MM.1S (cell line): ENCODE data around the gene NCKAP5.

Experiments used
- DNase-seq: peaks from one replicate; pipeline ENCODE4 v3.0.0-alpha.2; 2015
- H2AFZ ChIP-seq: fragments of 300-600 bp; sonication (generic); 2 replicates; pipeline ENCODE4 v1.6.0; 2016; ENCODE audit warnings: antibody characterized with exemption, low read length
- H3F3A ChIP-seq: fragments of 300-600 bp; sonication (generic); 2 replicates; pipeline ENCODE4 v1.6.1; 2016; ENCODE audit warnings: mild to moderate bottlenecking, antibody characterized with exemption, low read length, moderate library complexity, mixed read lengths; ENCODE audit not compliant: insufficient read depth
- H3K27ac ChIP-seq: fragments of 300-600 bp; sonication (generic); 2 replicates; pipeline ENCODE4 v1.5.1; 2016; ENCODE audit warnings: mild to moderate bottlenecking, low read length
- H3K27me3 ChIP-seq: fragments of 300-600 bp; sonication (generic); replicated peaks from 2 replicates; pipeline ENCODE4 v1.6.0; 2016; ENCODE audit warnings: low read length; ENCODE audit not compliant: insufficient read depth
- H3K36me3 ChIP-seq: fragments of 300-600 bp; sonication (generic); replicated peaks from 2 replicates; pipeline ENCODE4 v1.6.1; 2016; ENCODE audit warnings: mild to moderate bottlenecking, low read length, mixed read lengths; ENCODE audit not compliant: insufficient read depth
- H3K4me1 ChIP-seq: fragments of 300-600 bp; sonication (generic); 2 replicates; pipeline ENCODE4 v1.6.1; 2016; ENCODE audit warnings: low read length, mixed read lengths
- H3K4me2 ChIP-seq: fragments of 300-600 bp; sonication (generic); 2 replicates; pipeline ENCODE4 v1.6.0; 2016; ENCODE audit warnings: low read depth, low read length
- H3K4me3 ChIP-seq: fragments of 300-600 bp; sonication (generic); 2 replicates; pipeline ENCODE4 v1.5.1; 2016; ENCODE audit warnings: low read length, mixed read lengths
- H3K79me2 ChIP-seq: fragments of 300-600 bp; sonication (generic); 2 replicates; pipeline ENCODE4 v1.6.1; 2016; ENCODE audit warnings: mixed run types, low read length, mixed read lengths
- H3K9ac ChIP-seq: fragments of 300-600 bp; sonication (generic); 2 replicates; pipeline ENCODE4 v1.6.1; 2016; ENCODE audit warnings: low read length, mixed read lengths
- H3K9me2 ChIP-seq: fragments of 300-600 bp; sonication (generic); replicated peaks from 2 replicates; pipeline ENCODE4 v1.6.1; 2016; ENCODE audit warnings: mild to moderate bottlenecking, low read length, mixed read lengths; ENCODE audit not compliant: insufficient read depth
- H3K9me3 ChIP-seq: fragments of 300-600 bp; sonication (generic); replicated peaks from 2 replicates; pipeline ENCODE4 v1.6.1; 2016; ENCODE audit warnings: mild to moderate bottlenecking, low read length, mixed read lengths; ENCODE audit not compliant: insufficient read depth
- H4K20me1 ChIP-seq: fragments of 300-600 bp; sonication (generic); 2 replicates; pipeline ENCODE4 v1.6.1; 2016; ENCODE audit warnings: mild to moderate bottlenecking, low read length, moderate library complexity, mixed read lengths; ENCODE audit not compliant: insufficient read depth
- CTCF ChIP-seq: fragments of 300-600 bp; sonication (generic); IDR thresholded peaks from 2 replicates; pipeline ENCODE4 v1.5.1; 2016; ENCODE audit warnings: antibody characterized with exemption, low read length, mixed read lengths
- EZH2 ChIP-seq: fragments of 300-600 bp; sonication (generic); optimal IDR thresholded peaks from 2 replicates; pipeline ENCODE3; 2017; ENCODE audit warnings: low read depth, mild to moderate bottlenecking, antibody characterized with exemption, low read length, mixed read lengths
- EZH2phosphoT487 ChIP-seq: fragments of 300-600 bp; sonication (generic); IDR thresholded peaks from 2 replicates; pipeline ENCODE4 v1.6.1; 2018; ENCODE audit warnings: antibody characterized with exemption, low read length

NCKAP5 gene

GRCh38 chr2:133417415-133417814 is 150.8 kb downstream of the NCKAP5 start:
- Histone ChIP-seq H3K9me2 (no peaks in the 10 kb centered on the region), H4K20me1 (no peaks in the 10 kb centered on the region), H3K36me3 (no peaks in the 10 kb centered on the region), H3F3A (no peaks in the 10 kb centered on the region), H3K79me2 (no peaks in the 10 kb centered on the region), H3K9me3 (no peaks in the 10 kb centered on the region), H3K9ac (no peak overlapping the region), H3K4me3 (no peak overlapping the region), H3K27me3 (no peaks in the 10 kb centered on the region), H2AFZ (no peak overlapping the region), H3K27ac (no peak overlapping the region), H3K4me1 (no peaks in the 10 kb centered on the region), H3K4me2 (no peak overlapping the region)
- DNase-seq, result no peak
- TF ChIP-seq CTCF (no peak), EZH2 (no peak), EZH2phosphoT487 (no peak)

- H3K9me2 ChIP-seq, result no peaks in the 10 kb centered on the region
- no peaks in the 10 kb centered on the region for H3K27me3 ChIP-seq
- TF ChIP-seq EZH2 (no peak), EZH2phosphoT487 (no peak), CTCF (no peak)
- no peaks in the 10 kb centered on the region for H3K36me3 ChIP-seq
- DNase-seq, result no peak
- no peaks in the 10 kb centered on the region for H3K79me2 ChIP-seq
- no peak overlapping the region for H3K9ac ChIP-seq
- no peak overlapping the region for H3K4me2 ChIP-seq
- no peak overlapping the region for H2AFZ ChIP-seq
- H3K4me3 ChIP-seq, result no peak overlapping the region
- no peak overlapping the region for H3K27ac ChIP-seq
- no peaks in the 10 kb centered on the region for H3F3A ChIP-seq
- no peaks in the 10 kb centered on the region for H4K20me1 ChIP-seq
- no peaks in the 10 kb centered on the region for H3K4me1 ChIP-seq
- H3K9me3 ChIP-seq, result no peaks in the 10 kb centered on the region
Observed at GRCh38 chr2:133416736-133417135, 151.5 kb downstream of the NCKAP5 start.

- no peak for TF ChIP-seq EZH2phosphoT487
- TF ChIP-seq EZH2, result no peak
- TF ChIP-seq CTCF, result no peak
- Histone ChIP-seq H2AFZ (no peak overlapping the region), H3K9me2 (no peaks in the 10 kb centered on the region), H3K4me1 (no peaks in the 10 kb centered on the region), H3K27me3 (no peaks in the 10 kb centered on the region), H3F3A (no peaks in the 10 kb centered on the region), H3K4me2 (no peak overlapping the region), H3K9ac (no peak overlapping the region), H3K79me2 (no peaks in the 10 kb centered on the region), H3K9me3 (no peaks in the 10 kb centered on the region), H4K20me1 (no peaks in the 10 kb centered on the region), H3K27ac (no peak overlapping the region), H3K36me3 (no peaks in the 10 kb centered on the region), H3K4me3 (no peak overlapping the region)
- no peak for DNase-seq
Observed at GRCh38 chr2:133416146-133416545, 152.1 kb downstream of the NCKAP5 start.
